Urothelium cell line (cell line): ENCODE results near the gene CD247.

Experiments
- DNase-seq: peaks from one replicate; pipeline ENCODE4 v3.0.0; 2011; ENCODE audit warnings: low spot score, mixed read lengths
- FAIRE-seq: peaks from 2 replicates; lab custom pipeline; 2011; peaks lifted over from hg19 to GRCh38; lab: Jason Lieb, UNC

CD247 gene

DNA sequence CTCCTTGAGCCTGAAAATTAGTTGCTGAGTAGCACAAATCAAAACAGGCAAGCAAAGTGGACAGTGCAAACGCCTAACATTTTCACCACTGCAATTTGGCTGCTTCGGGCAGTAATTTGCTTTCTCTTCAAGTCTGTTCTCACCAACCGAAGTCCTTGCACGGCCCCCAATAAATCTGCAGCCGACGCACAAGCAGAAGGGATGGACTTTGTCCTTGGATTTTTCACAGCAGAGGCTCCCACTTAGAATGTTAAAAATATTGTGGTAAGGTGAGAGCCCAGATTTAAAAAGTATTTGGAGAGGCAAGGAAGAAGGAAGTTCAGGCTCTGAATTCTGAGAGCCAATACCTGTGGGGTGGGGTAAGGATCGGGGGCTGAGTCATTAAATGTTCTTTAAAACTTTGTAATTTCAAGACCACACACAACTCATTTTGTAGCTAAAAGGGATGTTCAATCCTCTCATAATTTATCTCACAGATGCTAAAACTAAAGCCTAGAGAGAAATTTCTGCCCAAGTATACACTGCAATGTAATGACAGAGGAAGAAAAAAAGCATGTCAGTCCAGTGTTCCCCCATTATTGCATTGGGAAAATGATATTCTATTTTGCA, 6.2 kb downstream of the CD247 start:
- FAIRE-seq (no peak), DNase-seq (no peak)

DNA sequence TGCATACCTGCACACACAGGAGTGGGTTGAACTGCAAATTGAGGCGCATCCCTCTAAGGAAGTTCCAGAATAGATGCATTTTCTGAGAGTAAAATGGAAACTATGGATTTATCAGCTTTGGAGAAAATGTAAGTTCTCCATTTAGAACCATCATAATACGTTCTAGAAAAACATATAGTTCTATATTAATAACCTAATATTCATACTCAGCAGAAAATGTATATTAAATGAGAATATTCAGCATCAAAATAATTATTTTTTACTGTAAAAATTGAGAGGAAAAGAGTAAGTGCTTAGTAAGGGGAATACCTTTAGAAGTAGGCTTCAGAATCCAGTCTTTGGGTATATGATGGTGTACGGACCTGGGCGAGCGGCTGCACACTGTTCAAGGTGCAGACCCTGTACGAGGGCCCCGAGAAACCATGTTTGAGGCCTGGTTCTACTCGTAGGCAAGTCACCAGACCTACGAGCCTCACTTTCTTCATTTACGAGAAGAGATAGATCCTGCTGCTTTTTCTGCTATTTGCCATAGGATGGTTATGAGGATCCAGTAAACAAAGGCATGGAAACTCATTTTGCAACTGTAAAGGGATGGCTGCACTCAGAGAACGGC, 6.8 kb downstream of the CD247 start:
- FAIRE-seq (no peak), DNase-seq (no peak)

DNA sequence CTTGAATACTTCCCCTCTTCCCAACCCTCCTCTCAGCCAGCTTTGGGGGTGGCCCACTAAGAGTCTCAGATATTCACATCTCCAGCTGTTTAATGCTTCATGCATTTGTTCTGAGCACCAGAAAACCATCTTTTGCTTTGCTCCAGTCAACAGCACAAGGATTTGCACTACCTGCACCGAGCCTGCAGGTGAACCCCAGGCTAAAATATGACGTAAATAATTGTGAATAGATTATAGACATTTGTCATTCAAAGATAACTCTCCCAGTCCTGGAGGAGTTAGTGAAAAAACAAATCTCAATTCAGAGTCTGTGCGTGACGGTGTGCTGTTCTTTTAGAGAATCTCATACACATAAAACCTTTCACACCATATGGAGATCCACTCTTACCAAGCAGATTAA, 7.4 kb downstream of the CD247 start:
- no peak for DNase-seq
- no peak for FAIRE-seq

DNA sequence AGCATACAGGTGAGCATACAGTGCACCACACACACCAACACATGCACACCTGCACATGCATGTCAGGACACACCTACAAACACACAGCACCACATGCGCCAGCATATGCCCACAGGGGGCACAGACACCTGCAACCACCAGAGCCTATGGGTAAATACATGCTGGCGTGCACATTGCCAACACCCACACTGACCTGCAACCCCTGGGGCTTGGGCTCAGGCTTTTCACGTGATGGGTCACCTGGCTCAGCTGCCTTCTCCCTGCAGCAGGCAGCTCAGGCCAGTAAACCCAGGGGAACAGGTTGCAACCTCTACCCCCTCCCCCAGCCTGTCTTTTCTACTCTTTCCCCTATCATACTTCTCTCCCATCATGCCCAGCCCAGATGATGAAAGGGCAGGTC, 8.1 kb downstream of the CD247 start:
- no peak for FAIRE-seq
- no peak for DNase-seq

DNA sequence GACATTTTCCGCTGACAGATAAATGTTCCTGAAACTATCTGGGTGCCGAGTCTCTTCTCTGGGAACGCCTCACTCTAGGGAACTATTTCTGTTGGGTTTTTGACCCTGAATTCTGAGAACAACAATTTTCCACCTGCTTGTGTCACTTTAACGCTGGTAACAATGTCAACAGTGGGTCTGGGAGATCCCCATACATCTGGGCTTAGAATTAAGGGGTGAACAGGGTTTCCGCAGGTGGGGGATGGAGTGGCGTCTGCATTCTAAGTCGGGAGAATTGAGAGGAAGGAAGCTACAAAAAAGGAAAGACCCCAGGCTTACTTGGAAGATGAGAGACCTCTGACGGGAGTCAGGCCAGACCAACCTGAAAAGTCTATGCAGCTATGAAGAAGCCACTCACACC, 8.7 kb downstream of the CD247 start:
- DNase-seq (no peak), FAIRE-seq (no peak)

DNA sequence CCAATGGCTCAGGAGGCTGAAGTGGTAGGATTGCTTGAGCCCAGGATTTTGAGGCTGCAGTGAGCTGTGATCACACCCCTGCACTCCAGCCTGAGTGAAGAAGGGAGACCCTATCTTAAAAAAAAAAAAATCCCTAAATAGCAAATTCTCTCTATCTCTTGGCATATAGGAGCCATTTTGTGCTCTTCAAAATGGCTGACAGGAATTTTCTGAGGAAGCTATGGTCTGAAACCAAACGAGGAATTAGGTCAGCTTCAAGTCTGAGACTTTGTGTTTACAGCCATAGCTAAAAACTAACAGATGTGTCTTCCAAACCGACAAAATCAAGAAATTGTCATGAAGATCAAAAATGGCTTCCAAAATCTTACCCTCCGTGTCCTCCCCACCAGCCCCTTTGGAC, 10.6 kb downstream of the CD247 start:
- DNase-seq = no peak
- FAIRE-seq = no peak

DNA sequence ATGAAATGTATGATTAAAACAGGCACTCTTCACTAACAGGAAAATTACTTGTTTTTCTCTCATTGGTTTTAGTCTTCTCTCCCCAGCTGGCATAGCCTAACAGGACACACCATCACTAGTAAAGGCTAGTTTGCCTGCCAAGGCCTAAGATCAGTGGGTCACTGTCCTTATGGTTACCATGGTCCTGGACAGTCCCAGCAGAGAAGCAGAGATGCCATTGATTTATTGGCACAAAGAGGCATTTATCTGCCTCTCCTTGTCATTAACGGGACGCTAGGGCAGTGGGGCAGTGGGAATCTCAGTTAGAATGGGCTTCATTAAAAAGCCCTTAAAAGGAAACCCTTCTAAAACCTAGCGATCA, 13.9 kb downstream of the CD247 start:
- DNase-seq = no peak
- FAIRE-seq = no peak

DNA sequence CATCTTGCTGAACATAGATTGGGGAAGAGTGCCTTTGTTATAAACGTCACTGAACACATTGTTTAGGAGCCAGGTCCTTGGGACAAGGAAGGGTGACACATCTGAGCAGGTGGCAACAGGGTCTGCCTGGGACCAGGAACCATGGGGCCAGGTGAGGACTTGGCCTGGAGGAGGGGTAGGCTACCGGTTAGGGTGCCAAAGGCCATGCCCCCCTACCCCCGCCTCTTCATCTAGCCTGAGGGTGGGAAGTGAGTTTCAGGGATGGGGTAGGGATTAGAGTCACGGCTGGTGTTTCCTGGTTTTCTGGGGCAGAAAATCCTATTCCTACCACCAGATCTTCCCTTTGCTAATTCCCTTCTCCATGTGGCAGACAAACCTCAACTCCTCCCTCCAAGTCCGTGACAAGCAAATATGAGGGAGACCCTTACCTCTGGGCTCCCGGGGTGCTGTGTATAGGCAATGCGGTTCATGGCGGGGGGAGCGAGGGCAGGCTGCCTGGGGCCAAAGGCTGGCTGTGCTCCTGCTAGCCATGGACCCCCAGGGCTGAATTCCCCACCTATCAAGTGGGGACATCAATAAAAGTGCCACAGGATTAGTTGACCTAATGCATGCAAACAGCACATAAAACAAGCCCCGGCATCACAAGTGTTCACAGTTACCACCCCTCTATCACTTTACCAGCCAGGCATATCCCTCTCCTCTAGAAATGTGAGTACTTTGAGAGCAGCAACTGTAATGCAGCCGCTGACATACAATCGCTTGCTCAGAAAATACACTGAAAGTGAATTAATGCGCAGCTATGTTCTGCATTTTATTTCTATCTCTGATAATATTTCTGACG, 14.5 kb downstream of the CD247 start:
- FAIRE-seq = no peak
- DNase-seq = no peak

DNA sequence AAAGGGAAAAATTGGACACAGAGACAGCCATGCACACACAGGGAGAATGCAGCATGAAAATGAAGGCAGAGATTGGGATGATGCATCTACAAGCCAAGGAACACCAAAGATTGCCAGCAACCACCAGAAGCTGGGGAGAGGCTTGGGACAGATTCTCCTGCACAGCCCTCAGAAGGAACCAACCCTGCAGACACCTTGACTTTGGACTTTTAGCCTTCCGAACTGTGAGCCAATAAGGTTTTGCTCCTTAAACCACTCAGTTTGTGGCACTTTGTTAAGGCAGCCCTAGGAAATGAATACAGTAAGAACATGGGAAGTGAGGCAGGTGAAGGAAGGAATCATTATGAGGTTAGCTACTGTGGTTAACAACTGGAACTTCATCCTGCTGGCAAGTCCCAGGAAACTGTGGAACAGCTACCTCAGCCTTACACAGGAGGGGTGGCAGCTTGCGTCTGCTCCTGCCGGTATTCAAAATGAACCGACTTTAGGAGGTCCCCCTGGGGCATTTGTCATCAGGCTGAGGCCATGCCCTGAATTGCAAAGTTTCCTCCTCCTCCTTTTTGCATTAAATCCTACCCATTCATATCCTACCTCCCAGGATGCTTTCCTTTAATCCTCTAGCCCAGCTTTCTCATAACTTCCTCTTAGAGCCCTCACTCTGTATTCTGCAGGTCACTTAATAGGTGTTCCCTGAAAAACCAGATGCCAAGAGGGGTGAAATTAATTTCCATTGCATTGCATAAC, 15.4 kb downstream of the CD247 start:
- no peak for DNase-seq
- no peak for FAIRE-seq

DNA sequence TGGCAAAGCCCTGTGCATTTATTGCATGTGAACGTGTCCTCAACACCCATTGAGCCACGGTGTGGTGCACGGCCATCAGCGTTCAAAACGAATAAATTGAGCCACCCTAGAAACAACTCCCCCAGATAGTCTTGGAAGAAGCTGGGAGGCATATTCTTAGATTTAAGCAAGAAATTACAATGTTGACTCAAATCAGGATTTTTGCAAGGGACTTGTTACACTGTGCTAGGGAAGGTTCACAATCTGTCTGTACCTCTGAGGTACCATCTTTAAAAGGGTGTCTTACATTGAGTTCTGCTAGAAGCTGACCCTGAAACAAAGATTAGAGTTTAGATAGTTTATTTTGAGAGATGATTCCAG, 16.2 kb downstream of the CD247 start:
- FAIRE-seq (no peak), DNase-seq (no peak)

DNA sequence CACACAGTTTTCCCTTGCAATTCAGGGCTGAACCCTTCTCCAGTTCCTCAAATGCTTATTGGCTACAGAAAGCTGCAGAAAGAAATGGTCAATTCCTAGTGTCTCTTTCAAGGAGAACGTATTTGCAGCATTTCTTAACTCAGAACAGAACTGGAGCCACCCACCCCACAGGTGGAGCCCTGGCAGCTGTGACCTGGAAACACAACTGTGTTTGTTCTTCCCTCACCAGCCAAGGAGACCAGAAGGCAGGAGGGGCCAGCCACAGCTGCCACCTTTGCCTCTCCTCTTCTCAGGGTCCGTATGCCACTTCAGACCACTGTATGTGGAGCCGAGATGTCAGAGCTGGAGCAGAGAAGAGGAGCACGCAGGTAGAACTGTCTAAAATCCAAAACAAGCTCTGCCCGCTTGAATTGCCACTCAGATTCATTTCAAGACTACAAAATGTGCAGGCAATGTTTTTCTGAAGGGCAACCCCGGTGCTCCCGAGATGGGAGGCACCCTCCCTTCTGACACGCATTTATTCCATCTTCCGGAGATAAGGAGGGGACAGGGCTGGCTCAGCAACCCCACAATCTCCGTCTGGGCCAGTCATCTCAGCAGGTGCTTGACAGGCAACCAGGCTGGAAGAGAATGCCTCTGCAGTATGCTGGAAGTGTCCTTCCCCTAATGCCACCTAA, 16.7 kb downstream of the CD247 start:
- FAIRE-seq (no peak), DNase-seq (no peak)

DNA sequence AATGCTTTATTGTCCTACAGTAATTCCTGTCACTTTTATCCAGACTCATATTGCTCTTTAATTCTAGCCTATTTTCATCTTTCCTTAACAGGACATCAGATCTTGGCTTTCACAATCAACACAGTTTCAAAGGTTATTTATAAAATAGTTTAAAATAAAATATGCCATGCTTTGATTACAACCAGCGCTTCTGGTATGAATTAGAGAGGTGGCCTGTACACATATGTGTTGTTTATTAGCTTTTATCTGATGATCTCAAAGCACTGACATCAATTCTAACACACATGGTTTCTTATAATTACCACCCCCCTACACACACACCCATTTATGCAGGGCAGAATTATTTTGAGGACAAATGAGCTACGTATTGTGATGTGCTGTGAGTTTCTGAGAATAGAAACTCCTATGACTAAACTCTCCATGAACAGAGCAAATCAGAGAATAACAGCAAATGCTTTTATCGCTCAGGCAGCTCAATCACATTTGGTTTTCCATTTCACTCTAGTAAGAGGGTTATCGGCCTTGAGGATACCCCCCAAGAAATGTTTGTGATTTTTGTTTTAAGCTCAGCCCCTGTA, 18.0 kb downstream of the CD247 start:
- no peak for DNase-seq
- no peak for FAIRE-seq

DNA sequence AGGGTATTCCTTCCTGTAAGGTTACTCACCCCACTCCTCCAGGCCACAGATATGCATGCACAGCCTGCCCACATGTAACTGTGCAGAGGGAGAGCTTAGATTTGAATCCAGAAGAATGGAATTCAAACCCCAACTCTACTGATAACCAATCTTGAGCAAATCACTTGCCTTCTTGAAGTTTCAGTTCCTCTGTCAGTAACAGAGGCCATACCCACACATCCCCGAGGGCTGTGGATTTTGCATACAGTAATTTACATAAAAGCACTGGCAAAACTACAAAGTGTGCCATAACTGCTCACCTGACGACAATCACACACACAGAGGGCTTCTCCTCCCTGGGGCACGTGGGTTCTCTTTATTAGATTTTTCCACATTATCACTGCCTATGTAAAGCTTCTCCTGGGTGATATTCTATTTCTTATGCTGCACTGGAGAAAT, 18.6 kb downstream of the CD247 start:
- DNase-seq = no peak
- FAIRE-seq = no peak

DNA sequence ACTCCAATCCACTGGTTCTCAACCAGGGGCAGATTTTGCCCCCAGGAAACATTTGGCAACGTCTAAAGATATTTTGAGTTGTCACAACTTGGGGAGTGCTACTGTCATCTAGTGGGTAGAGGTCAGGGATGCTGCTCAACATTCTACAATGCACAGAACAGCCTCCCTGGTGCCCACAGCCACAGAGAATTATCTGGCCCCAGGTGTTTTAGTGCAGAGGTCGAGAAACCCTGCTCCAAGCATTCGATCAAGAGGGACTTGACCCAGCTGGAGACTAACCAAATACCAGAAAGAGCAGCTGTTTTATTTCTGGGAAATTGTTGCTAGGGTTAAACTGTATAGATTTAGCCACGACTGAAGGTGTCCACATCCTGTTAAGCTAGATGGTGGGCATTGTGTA, 19.2 kb downstream of the CD247 start:
- no peak for FAIRE-seq
- no peak for DNase-seq

DNA sequence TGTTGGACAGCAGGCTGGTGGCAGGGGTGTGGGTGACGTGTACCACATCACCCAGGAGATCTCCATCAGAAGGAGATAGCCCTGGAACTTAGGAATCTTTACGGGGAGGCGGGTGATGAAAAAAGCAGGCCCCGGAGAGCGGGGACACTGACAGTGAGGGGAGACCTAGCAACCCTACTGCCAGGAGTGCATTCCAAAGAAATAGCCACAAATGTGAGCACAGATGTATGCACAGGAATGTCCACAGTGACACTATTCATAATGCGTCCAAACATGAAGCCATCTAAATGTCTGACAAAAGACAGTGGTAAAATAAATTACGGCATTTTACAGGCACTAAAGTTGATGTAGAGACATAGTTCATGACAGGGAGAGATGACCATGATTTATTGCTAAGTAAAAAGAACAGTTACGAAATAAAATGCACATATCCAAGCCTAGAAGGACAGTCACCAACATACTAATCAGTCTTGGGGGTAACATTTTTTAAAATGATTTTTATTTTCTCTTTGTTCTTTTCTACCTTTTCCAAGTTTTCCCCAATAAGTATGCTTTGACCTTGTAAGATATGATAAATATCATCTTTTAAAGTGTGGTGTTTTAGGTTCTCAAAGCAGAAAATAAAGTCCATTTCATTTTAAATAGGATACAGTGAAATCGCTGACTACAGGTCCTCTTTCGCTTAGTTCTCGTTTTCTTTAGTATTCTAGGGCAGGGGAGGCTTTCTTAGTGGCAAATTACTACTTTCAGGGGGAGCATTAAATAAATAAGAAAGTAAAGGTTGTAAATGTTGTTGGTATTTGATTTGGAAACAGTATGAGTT, 21.3 kb downstream of the CD247 start:
- no peak for FAIRE-seq
- no peak for DNase-seq

DNA sequence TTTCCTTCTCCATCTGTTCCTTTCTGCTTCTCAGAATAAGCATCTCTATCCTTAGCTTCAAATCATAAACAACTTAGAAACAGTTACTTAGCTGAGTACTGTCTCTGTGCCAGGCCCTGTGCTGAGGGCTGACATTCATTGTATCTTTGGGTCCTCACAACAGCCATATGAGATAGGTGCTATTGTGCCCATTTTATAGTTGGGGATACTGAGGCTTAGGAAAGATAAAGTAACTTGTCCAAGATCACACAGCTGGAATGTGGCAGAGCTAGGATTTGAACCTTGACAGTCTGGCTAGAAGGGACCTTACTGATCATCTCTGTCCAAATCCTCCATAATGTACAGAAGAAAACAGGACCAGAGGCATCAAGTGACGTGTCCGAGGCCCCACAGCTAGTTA, 25.0 kb downstream of the CD247 start:
- no peak for DNase-seq
- FAIRE-seq = no peak

DNA sequence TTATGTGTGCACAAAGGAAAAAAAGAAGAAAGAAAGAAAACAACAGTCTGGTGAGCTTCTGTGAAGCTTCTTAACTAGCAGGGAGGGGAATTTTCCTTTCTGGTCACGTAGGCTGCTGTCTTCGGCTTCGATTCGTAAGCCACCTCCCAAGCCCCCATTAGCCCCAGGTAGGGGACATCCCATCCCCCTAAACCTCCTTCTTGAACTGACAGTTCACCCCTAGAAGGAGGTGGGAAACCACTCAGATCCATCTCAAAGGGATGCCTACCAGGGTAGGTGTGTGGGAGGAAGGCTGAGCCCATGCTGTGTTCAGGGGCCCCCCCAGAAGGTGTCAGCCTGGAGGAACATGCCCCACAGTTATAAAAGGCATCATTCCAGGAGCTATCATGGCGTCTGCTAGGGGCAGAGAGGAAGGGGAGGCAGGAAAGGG, 25.8 kb downstream of the CD247 start:
- no peak for FAIRE-seq

DNA sequence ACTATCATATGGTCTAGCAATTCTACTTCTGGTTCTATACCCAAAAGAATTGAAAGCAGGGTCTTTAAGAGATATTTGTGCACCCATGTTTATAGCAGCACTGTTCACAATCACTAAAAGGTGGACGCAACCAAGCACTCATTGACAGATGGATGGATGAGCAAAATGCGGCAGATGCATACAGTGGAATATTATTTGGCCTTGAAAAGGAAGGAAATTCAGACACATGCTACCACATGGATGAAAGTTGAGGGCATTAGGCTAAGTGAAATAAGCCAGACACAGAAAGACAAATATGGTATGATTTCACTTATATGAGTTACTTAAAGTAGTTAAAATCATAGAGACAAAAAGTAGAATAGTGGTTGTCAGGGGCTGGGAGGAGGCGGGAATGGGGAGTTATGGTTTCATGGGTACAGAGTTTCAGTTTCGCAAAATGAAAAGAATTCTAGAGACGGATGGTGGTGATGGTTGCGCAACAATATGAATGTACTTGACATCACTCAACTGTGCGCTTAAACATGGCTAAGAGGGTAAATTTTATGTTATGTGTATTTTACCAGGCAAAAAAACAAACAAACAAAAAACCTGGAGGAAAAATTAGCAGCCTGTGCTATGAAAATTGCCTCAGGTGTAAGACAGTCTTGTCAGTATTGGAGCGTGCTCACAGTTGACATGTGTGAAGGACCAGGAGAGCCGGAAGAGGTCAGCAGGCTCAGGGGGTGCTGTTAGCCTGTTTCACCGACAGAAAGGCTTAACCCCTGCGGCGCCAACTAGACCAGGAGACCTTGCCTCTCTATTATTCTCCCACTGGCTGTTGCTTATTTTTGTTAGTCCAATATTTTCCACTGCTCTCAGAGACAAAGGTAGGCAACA, 26.5 kb downstream of the CD247 start:
- DNase-seq = no peak
- no peak for FAIRE-seq

More for the DNA sequence above, 25.8 kb downstream of the CD247 start:
- no peak for DNase-seq

DNA sequence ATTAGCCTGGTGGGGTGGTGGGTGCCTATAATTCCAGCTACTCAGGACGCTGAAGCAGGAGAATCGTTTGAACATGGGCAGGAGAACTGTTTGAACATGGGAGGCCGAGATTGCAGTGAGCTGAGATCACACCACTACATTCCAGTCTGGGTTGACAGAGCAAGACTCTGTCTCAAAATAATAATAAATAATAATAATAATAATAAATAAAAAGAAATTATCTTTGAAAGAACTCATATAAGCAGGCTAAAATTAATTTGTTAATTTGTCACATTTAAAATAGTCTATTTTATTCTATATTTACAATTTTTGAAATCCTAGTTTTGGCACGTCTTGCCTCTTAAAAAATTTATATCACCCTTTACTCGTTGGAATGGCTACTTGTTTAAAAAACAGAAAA, 27.6 kb downstream of the CD247 start:
- no peak for FAIRE-seq

More for the DNA sequence above, 27.6 kb downstream of the CD247 start:
- DNase-seq = no peak
